ENCODE measurements around the gene FIBIN.
"Not testable (repeated sequence)": the region's sequence is repeated elsewhere in the genome, so short reads cannot be mapped to it uniquely, and the experiment has no call there.

The FIBIN gene

GRCh38 chr11:26993965-26994457 is at the start of gene FIBIN:
TSS of gene FIBIN (plus strand) at chr11:26994112. CDS start at chr11:26994527, 415 bp downstream.
- DNase-seq = no peak

- DNase-seq = no peak
Measured at GRCh38 chr11:26944866-26945664, 48.8 kb upstream of the FIBIN start.

DNA sequence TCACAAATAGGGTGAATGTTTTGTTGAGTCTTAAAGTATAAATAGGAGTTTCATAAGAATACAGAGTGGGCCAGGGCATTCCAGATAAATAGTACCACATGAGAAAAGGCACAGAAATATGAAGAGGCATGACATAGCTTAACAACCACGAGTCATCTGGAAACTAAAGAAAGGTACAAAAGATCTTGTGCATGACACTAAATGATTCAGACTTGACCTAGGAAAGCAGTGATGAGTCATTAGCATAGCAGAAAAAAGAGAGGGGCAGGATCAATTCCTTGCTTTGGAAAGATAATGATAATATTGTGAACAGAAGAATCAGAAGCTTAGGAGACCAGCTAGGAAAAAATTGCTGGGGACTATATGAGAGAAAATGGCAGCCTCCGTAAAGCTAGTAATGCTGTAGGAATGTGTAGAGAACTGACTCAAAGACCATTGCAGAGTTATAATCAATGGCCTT is 47.6 kb upstream of the FIBIN start:
- no peak for DNase-seq

- no peak for DNase-seq
Measured at GRCh38 chr11:26947379-26947844, 46.5 kb upstream of the FIBIN start.

GRCh38 chr11:26947904-26948639 is 45.8 kb upstream of the FIBIN start:
- DNase-seq = no peak

- DNase-seq = no peak
Measured at GRCh38 chr11:26948881-26949280, 45.0 kb upstream of the FIBIN start.

GRCh38 chr11:26949846-26950245 is 44.1 kb upstream of the FIBIN start:
- no peak for DNase-seq

GRCh38 chr11:26950260-26950719 is 43.6 kb upstream of the FIBIN start:
- no peak for DNase-seq

GRCh38 chr11:26951809-26952515 is 42.0 kb upstream of the FIBIN start:
- no peak for DNase-seq

DNA sequence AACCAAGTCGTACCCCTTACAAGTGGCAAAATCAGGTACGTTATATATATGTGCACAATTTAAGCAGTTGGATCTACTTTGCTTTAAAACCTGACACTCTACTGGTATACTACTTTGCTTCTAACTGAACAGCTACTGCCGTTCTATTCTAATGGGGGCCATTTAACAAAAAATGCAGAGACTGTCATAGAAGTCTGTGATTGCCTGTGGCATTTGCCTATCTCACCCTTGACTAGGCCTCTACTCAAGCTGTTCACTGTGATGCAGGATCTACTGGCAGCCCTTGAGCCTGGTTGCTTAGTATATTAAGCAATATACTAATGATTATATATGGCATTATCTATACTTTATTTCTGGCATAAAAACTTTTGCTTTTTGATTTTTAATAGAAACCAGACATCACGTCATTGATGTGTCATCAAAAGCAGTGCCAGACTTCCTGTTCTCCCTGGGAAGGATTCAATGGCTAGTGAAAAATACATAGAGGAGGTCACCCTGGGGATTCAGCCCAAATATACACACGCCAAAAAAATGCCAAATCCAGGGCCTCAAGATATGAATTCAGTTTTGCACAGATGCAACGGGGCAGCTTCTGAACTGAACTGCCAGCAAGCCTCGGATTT is 40.0 kb upstream of the FIBIN start:
- no peak for DNase-seq

DNA sequence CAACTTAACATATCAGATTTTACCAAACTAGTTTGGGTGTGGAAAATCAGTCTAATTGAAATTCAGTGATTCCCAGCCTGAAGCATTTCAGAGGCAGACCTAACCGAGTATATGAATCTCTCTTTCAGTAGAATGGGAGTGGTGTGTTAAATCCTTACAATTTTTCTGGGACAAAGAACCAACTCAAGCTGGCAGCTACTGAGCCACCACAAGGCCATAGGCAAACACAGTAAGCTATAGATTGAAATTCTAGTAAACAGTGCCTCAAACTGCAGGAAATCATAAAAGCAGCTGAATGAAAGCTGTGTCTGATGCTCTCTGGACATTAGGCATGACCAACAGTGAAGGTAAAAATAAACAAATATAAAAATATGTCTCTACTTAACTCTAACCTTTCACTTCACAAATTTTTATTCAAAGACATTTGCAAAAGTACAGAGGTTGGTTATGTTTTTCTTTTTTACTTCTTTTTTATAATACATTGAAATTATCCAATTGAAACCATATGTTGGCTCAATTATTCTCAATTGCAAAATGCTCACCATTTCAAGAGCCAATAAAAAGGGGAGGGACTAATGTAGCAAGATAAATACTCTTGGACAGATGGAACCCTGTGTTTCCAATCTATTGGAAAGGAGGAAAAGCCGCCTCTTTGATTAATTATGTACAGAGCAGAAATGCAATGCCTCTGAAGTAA is 35.8 kb upstream of the FIBIN start:
- no peak for DNase-seq

GRCh38 chr11:26958702-26959049 is 35.2 kb upstream of the FIBIN start:
- DNase-seq = no peak

DNA sequence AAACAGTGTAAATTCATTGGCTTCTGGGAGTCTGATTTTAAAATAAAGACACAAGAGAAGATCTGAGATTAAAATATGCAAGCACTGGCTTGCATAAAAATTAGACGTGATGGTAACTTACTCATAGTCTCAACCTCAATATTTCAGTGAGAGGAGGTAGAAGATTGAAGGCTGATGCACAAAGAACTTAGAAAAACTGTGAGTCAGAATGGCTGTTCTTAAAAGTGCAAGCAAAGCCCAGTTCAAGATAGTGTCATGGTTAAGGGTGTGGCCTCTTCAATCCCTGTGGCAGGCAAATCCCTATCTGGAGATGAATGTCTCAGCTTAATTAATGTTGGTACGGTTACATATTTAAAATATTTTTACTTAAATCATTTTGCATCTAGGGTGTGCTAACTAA is 33.6 kb upstream of the FIBIN start:
- no peak for DNase-seq

DNA sequence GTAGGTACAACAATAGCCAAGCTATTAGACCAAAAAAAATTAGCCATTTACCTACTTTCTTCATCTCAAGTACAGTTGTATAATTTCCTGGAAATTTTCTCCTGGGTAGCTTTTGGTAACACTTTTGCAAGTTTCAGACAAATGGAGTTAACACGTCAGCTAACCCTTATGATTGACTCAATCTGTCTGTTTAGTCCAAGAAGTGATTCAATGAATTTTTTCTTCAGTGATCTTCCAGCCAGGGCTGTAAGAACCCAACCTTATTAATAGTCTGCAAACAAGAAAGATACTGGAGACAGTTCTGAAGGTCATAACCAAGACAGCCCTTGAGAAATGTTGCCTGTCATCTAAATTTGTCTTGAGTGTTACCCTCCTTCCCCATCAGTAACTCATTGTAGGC is 30.1 kb upstream of the FIBIN start:
- no peak for DNase-seq

DNA sequence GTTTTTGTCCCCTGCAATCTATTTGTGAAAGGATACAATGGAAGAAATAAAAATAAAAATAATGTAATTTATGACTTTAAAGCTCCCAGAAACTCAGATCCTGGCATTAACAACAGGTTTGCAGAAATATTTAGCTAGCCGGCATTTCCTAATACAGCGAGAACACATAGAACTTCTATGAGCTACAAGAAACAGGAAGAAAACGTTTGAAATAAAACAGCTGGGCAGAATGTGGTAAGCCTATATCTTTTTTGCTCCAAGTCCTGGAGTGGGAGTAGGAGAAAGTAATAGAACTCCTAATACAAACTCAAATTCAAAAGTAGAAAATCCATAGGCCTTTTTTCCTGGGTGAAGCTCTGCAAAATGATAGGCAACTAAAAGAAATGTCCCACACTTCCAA is 29.6 kb upstream of the FIBIN start:
- DNase-seq = no peak

GRCh38 chr11:26964847-26965485 is 28.9 kb upstream of the FIBIN start:
- DNase-seq = not testable (repeated sequence)

DNA sequence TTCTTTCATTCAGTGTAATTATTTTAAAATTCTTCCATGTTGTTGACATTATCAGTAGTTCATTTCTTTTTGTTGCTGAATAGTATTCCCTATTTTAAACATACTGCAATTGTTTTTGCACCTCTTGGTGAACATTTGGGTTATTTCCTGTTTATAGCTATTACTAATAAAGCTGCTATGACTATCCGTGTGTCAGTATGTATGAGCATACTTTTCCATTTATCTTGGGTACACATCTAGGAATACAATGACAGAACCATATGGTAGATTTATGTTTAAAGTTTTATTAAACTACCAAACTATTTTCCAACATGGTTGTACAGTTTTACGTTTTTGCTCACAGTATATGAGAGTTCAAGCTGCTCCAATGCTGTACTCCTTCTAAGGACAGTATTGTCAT is 22.0 kb upstream of the FIBIN start:
- DNase-seq = no peak

GRCh38 chr11:26974069-26974783 is 19.7 kb upstream of the FIBIN start:
- DNase-seq = no peak

DNA sequence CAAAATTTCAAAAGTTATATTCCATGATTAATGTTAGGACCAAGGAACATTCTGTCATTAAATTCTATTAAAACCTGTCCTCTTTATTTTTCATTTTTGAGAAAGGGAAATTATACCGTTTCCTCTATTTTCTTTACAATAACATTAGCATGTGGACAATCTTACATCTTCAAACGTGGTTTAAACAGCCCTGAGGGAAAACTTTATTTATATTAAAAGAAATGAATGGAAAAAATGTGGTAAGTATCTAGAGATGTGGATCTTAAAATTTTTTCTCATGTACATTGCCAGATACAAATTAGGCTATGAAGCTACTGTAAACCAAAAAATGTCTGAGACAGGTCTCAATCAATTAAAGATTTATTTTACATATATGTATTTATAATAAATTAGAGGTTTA is 18.9 kb upstream of the FIBIN start:
- no peak for DNase-seq

GRCh38 chr11:26976389-26976788 is 17.5 kb upstream of the FIBIN start:
- no peak for DNase-seq

- DNase-seq = not testable (repeated sequence)
Measured at GRCh38 chr11:26977209-26977608, 16.7 kb upstream of the FIBIN start.

Measured in NCI-H1092 treated with DMSO at 0.1 percent for 48 hours (cell line).